HL-60 (cell line): ENCODE measurements around the gene C4B.

Experiments used
- POLR2AphosphoS5 ChIP-seq: IDR thresholded peaks from 2 replicates; pipeline ENCODE4 v1.6.1; 2012; ENCODE audit warnings: low read depth
- SPI1 ChIP-seq: IDR thresholded peaks from 2 replicates; pipeline ENCODE4 v1.6.1; 2012; ENCODE audit warnings: low read depth, mild to moderate bottlenecking, borderline replicate concordance
- TF ChIP-seq, protein P1 (sequence below): IDR thresholded peaks from one replicate; pipeline ENCODE4 v1.5.1; 2011; ENCODE audit warnings: low read length, control low read depth, inconsistent platforms; ENCODE audit not compliant: insufficient read depth

DNA sequence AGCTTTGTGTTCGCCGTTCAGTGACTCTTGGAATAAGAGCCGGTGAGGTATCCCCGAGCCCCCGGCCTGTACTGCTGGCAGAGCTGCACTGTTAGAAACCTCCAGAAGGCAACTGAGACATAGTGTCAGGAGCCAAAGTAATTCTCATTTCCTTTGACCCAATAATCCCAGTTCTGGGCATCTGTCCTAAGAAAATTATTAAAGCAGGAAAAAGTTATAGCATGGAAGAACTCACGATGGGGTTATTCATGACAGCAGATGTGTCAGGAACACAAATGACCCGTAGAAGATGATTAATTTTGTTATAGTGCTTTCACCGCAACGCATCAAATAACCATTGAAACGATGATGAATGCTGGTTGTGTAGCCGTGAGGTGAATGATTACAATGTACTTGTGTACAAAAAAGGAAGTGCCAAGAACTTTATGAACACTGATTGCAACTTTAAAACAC is 43.9 kb downstream of the C4B start:
- TF ChIP-seq, protein P1, sequence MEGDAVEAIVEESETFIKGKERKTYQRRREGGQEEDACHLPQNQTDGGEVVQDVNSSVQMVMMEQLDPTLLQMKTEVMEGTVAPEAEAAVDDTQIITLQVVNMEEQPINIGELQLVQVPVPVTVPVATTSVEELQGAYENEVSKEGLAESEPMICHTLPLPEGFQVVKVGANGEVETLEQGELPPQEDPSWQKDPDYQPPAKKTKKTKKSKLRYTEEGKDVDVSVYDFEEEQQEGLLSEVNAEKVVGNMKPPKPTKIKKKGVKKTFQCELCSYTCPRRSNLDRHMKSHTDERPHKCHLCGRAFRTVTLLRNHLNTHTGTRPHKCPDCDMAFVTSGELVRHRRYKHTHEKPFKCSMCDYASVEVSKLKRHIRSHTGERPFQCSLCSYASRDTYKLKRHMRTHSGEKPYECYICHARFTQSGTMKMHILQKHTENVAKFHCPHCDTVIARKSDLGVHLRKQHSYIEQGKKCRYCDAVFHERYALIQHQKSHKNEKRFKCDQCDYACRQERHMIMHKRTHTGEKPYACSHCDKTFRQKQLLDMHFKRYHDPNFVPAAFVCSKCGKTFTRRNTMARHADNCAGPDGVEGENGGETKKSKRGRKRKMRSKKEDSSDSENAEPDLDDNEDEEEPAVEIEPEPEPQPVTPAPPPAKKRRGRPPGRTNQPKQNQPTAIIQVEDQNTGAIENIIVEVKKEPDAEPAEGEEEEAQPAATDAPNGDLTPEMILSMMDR = no peak
- TF ChIP-seq POLR2AphosphoS5 (no peak), SPI1 (peak; percentile 21; the same call in 1 of the 2 replicates)
